Measurements from ENCODE around the gene EXOC2.

EXOC2 gene

GRCh38 chr6:520820-521219 lies 172.1 kb downstream of the EXOC2 start:
- in situ Hi-C loops (cut with HindIII; ENCODE audit: low sequenced_read_pairs), result no loop called here

GRCh38 chr6:518218-518617 lies 174.7 kb downstream of the EXOC2 start:
- in situ Hi-C loops (cut with HindIII; ENCODE audit: low sequenced_read_pairs), result no loop called here
- H3K4me3 ChIP-seq (ENCODE audit: low read depth, low read length), result no peak overlapping the region
- no peak for DNase-seq (ENCODE audit: low read depth)
- TF ChIP-seq CTCF (IDR thresholded peaks at IDR 0.05; ENCODE audit: low read depth, low read length, missing control alignments), result no peak

More at GRCh38 chr6:520820-521219, 172.1 kb downstream of the EXOC2 start:
- no peak for TF ChIP-seq CTCF (IDR thresholded peaks at IDR 0.05; ENCODE audit: low read depth, low read length, missing control alignments)
- no peak overlapping the region for H3K4me3 ChIP-seq (ENCODE audit: low read depth, low read length)
- no peak for DNase-seq (ENCODE audit: low read depth)

- TF ChIP-seq CTCF (IDR thresholded peaks at IDR 0.05; ENCODE audit: low read depth, low read length, missing control alignments), result no peak
- in situ Hi-C loops (cut with HindIII; ENCODE audit: low sequenced_read_pairs), result no loop called here
Measured at GRCh38 chr6:516213-516612, 176.7 kb downstream of the EXOC2 start.

GRCh38 chr6:515267-515666 lies 177.7 kb downstream of the EXOC2 start:
- TF ChIP-seq CTCF (IDR thresholded peaks at IDR 0.05; ENCODE audit: low read depth, low read length, missing control alignments), result no peak
- no peak overlapping the region for H3K4me3 ChIP-seq (ENCODE audit: low read depth, low read length)
- in situ Hi-C loops (cut with HindIII; ENCODE audit: low sequenced_read_pairs), result no loop called here
- DNase-seq (ENCODE audit: low read depth), result no peak

More at GRCh38 chr6:516213-516612, 176.7 kb downstream of the EXOC2 start:
- no peak overlapping the region for H3K4me3 ChIP-seq (ENCODE audit: low read depth, low read length)
- DNase-seq (ENCODE audit: low read depth), result no peak

GRCh38 chr6:514396-514978 lies 178.5 kb downstream of the EXOC2 start:
- in situ Hi-C loops (cut with HindIII; ENCODE audit: low sequenced_read_pairs), result no loop called here
- H3K4me3 ChIP-seq (ENCODE audit: low read depth, low read length), result no peak overlapping the region
- no peak for DNase-seq (ENCODE audit: low read depth)
- TF ChIP-seq CTCF (IDR thresholded peaks at IDR 0.05; ENCODE audit: low read depth, low read length, missing control alignments), result no peak

GRCh38 chr6:513961-514360 lies 179.0 kb downstream of the EXOC2 start:
- in situ Hi-C loops (cut with HindIII; ENCODE audit: low sequenced_read_pairs), result no loop called here
- no peak overlapping the region for H3K4me3 ChIP-seq (ENCODE audit: low read depth, low read length)
- DNase-seq (ENCODE audit: low read depth), result no peak
- no peak for TF ChIP-seq CTCF (IDR thresholded peaks at IDR 0.05; ENCODE audit: low read depth, low read length, missing control alignments)
